ENCODE data around the gene CD247. TPM values are rescaled to one million over a fixed set of nuclear protein-coding genes. Genes with fewer than 3 reads are reported as not detected.
"Not testable (repeated sequence)": the region's sequence is repeated elsewhere in the genome, so short reads cannot be mapped to it uniquely, and the experiment has no call there.

CD247 gene
- total RNA-seq, 1 donor from 2014 or later = 0.58 TPM

GRCh38 chr1:167563579-167564246 lies 45.4 kb upstream of the CD247 start:
- no peak for TF ChIP-seq CTCF (conservative IDR thresholded peaks at IDR 0.05)
- Mint-ChIP-seq H3K4me1 (ENCODE audit: unreplicated experiment) (peaks cover 15% of the 10 kb centered on the region), H3K27me3 (no peaks in the 10 kb centered on the region), H3K4me3 (no peak overlapping the region), H3K36me3 (no peaks in the 10 kb centered on the region), H3K27ac (no peak overlapping the region), H3K9me3 (no peaks in the 10 kb centered on the region)
- DNase-seq (ENCODE audit: extremely low spot score, unreplicated experiment) = no peak

- Mint-ChIP-seq H3K27me3 (no peaks in the 10 kb centered on the region), H3K27ac (no peak overlapping the region), H3K9me3 (no peaks in the 10 kb centered on the region), H3K4me3 (no peak overlapping the region), H3K4me1 (ENCODE audit: unreplicated experiment) (peaks cover 13% of the 10 kb centered on the region), H3K36me3 (no peaks in the 10 kb centered on the region)
- TF ChIP-seq CTCF (conservative IDR thresholded peaks at IDR 0.05) = no peak
- DNase-seq (ENCODE audit: extremely low spot score, unreplicated experiment) = no peak
Observed at GRCh38 chr1:167562702-167563101, 44.4 kb upstream of the CD247 start.

- Mint-ChIP-seq H3K9me3 (no peaks in the 10 kb centered on the region), H3K4me1 (ENCODE audit: unreplicated experiment) (peaks cover 7% of the 10 kb centered on the region), H3K27me3 (no peaks in the 10 kb centered on the region), H3K36me3 (no peaks in the 10 kb centered on the region), H3K4me3 (no peak overlapping the region), H3K27ac (no peak overlapping the region)
- DNase-seq (ENCODE audit: extremely low spot score, unreplicated experiment) = no peak
- TF ChIP-seq CTCF (conservative IDR thresholded peaks at IDR 0.05) = no peak
Observed at GRCh38 chr1:167561753-167562152, 43.4 kb upstream of the CD247 start.

- peak; percentile 77 for DNase-seq (ENCODE audit: extremely low spot score, unreplicated experiment)
- peak overlapping the region; percentile 51 for H3K27ac Mint-ChIP-seq
- H3K27me3 Mint-ChIP-seq = no peaks in the 10 kb centered on the region
- peak overlapping the region; percentile 57 for H3K4me3 Mint-ChIP-seq
- H3K9me3 Mint-ChIP-seq = no peaks in the 10 kb centered on the region
- H3K36me3 Mint-ChIP-seq = no peaks in the 10 kb centered on the region
- peaks cover 15% of the 10 kb centered on the region for H3K4me1 Mint-ChIP-seq (ENCODE audit: unreplicated experiment)
- peak; percentile 93 for TF ChIP-seq CTCF (conservative IDR thresholded peaks at IDR 0.05)
Observed at GRCh38 chr1:167555971-167556714, 37.8 kb upstream of the CD247 start.

GRCh38 chr1:167555072-167555471 lies 36.7 kb upstream of the CD247 start:
- H3K4me1 Mint-ChIP-seq (ENCODE audit: unreplicated experiment) = peaks cover 25% of the 10 kb centered on the region
- H3K9me3 Mint-ChIP-seq; H3K36me3 Mint-ChIP-seq; H3K27me3 Mint-ChIP-seq; H3K27ac Mint-ChIP-seq; DNase-seq (ENCODE audit: extremely low spot score, unreplicated experiment): not testable (repeated sequence)
- peak overlapping the region; percentile 57 for H3K4me3 Mint-ChIP-seq
